Ishikawa (cell line): ENCODE measurements around the gene MYH15.

Experiments used
- CEBPB ChIP-seq: IDR thresholded peaks from 2 replicates; pipeline ENCODE4 v1.6.1; 2012
- CREB1 ChIP-seq: IDR thresholded peaks from 2 replicates; pipeline ENCODE4 v1.6.1; 2012; ENCODE audit warnings: low read depth
- EGR1 ChIP-seq: IDR thresholded peaks from 2 replicates; pipeline ENCODE4 v1.6.1; 2012
- EP300 ChIP-seq: IDR thresholded peaks from 2 replicates; pipeline ENCODE4 v1.6.1; 2012; ENCODE audit warnings: borderline replicate concordance
- FOXM1 ChIP-seq: IDR thresholded peaks from 2 replicates; pipeline ENCODE4 v1.6.1; 2012; ENCODE audit warnings: low read depth, borderline replicate concordance
- MAX ChIP-seq: IDR thresholded peaks from 2 replicates; pipeline ENCODE4 v1.6.1; 2012
- NFIC ChIP-seq: IDR thresholded peaks from 2 replicates; pipeline ENCODE4 v1.6.1; 2012
- RAD21 ChIP-seq: IDR thresholded peaks from 2 replicates; pipeline ENCODE4 v1.6.1; 2012; ENCODE audit warnings: low read depth
- REST ChIP-seq: IDR thresholded peaks from 2 replicates; pipeline ENCODE4 v1.6.1; 2012; ENCODE audit warnings: low read depth, mild to moderate bottlenecking
- TAF1 ChIP-seq: IDR thresholded peaks from 2 replicates; pipeline ENCODE4 v1.6.1; 2012; ENCODE audit warnings: low read depth, mild to moderate bottlenecking
- TCF12 ChIP-seq: IDR thresholded peaks from 2 replicates; pipeline ENCODE4 v1.6.1; 2012; ENCODE audit warnings: low read depth
- TEAD4 ChIP-seq: IDR thresholded peaks from 2 replicates; pipeline ENCODE4 v1.6.1; 2012
- USF1 ChIP-seq: IDR thresholded peaks from 2 replicates; pipeline ENCODE4 v1.6.1; 2012
- YY1 ChIP-seq: IDR thresholded peaks from 2 replicates; pipeline ENCODE4 v1.6.1; 2012; ENCODE audit warnings: low read depth
- ZBTB7A ChIP-seq: IDR thresholded peaks from 2 replicates; pipeline ENCODE4 v1.6.1; 2012; ENCODE audit warnings: low read depth

Gene MYH15

GRCh38 chr3:108447096-108447847, 63.1 kb downstream of the MYH15 start:
- TF ChIP-seq TAF1 = no peak

GRCh38 chr3:108442281-108442680, 68.1 kb downstream of the MYH15 start:
- no peak for TF ChIP-seq MAX
- no peak for TF ChIP-seq RAD21
- TF ChIP-seq TCF12 = no peak
- no peak for TF ChIP-seq TEAD4
- no peak for TF ChIP-seq EGR1
- no peak for TF ChIP-seq TAF1
- no peak for TF ChIP-seq NFIC

- TF ChIP-seq RAD21 (no peak), CREB1 (no peak), NFIC (no peak), EP300 (no peak), TEAD4 (no peak), ZBTB7A (no peak)
Observed at GRCh38 chr3:108441518-108441917, 68.9 kb downstream of the MYH15 start.

GRCh38 chr3:108441071-108441507, 69.3 kb downstream of the MYH15 start:
- TF ChIP-seq FOXM1 (no peak), ZBTB7A (no peak), TCF12 (no peak), NFIC (no peak), USF1 (no peak), TAF1 (no peak), EP300 (no peak), YY1 (no peak), TEAD4 (no peak), CREB1 (no peak), CEBPB (no peak), REST (no peak)

DNA sequence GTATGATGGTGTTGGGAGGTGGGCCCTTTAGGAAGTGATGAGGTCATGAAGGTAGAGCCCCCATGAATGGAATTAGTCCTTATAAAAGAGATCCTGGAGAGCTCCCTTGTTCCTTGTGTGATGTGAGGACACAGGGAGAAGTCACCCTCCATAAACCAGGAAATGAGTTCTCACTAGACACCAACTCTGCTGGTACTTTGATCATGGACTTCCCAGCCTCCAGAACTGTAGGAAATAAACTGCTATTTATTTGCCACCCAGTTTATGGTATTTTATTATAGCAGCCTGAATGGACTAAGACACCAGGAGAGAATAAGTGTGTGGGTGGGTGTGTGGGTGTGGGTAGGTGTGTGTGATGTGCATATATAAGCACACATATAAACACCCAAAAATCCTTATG, 71.9 kb downstream of the MYH15 start:
- TF ChIP-seq EP300 (no peak), YY1 (no peak), FOXM1 (no peak), TEAD4 (no peak), REST (no peak), RAD21 (no peak), EGR1 (no peak), ZBTB7A (no peak), TCF12 (no peak), MAX (no peak), CEBPB (no peak), TAF1 (no peak)

DNA sequence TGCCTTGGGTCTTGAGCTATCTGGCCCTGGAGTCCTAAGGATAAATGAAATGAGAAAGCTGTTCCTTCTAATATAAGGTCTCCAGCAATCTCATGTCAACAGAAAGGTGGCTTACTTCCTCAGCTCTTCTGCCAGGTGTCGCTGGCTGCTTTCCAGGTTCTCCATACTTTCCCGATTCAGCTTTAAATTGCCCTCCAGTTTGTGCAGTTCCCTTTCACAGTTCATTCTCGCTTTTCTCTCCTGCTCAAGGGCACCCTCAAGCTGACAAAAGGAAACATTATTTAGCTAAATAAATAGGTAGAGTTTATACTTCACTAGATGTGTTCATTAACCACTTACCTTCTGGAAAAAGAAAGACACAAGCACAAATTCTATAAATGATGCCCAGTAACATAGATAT, 73.0 kb downstream of the MYH15 start:
- TF ChIP-seq TEAD4 = no peak

- TF ChIP-seq YY1 = no peak
- TF ChIP-seq EGR1 = no peak
- TF ChIP-seq TAF1 = no peak
- no peak for TF ChIP-seq EP300
- no peak for TF ChIP-seq RAD21
- no peak for TF ChIP-seq TEAD4
- TF ChIP-seq TCF12 = no peak
- no peak for TF ChIP-seq USF1
- TF ChIP-seq FOXM1 = no peak
- TF ChIP-seq ZBTB7A = no peak
- TF ChIP-seq REST = no peak
- no peak for TF ChIP-seq CEBPB
- TF ChIP-seq CREB1 = no peak
- TF ChIP-seq MAX = no peak
Observed at GRCh38 chr3:108433928-108434327, 76.5 kb downstream of the MYH15 start.
